GM21526 (cell line): ENCODE results near the gene IFIH1.

Source experiments
- ATAC-seq: cut with Tn5 transposase; IDR thresholded peaks from one replicate; pipeline ENCODE4 v1.9.1; 2021; ENCODE audit warnings: moderate library complexity; ENCODE audit not compliant: unreplicated experiment, low FRiP score

Gene IFIH1

DNA sequence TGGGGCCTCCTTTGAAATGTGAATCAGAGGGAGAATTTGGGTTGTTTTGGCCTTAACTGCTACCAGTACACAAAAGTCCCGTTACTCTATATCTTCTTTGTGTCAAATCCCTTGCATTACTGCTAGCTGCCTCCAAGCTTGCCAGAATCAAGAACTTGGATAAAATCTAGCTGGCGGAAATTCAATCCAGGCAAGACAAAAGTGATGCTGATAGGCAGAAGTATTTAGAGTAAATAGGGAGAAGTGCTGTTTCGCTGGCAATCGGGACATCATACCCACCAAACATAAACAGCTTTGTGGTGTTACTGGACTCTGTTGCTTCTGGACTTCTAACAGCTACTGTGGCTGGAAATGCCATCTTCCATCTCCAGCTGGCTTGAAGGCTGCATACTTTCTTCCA lies 2.5 kb downstream of the IFIH1 start:
- no peak for ATAC-seq

DNA sequence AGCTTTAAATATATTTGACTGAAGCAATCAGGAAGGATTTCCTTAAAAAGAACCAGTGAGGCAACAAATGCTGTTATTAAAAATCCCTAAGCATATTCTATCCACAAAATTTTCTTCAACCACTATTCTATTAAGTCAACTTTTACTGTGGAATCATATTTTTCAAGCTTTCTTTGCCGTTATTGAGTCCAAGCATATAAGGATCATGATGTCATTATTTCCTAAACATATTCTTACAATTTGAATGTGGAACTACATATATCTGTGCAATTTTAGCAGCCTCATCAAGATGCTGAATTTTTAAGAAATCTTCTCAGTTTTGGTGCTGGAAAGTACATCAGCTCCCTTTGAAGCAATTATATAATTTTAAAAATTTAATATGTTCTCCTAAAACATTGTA lies 5.6 kb downstream of the IFIH1 start:
- no peak for ATAC-seq

DNA sequence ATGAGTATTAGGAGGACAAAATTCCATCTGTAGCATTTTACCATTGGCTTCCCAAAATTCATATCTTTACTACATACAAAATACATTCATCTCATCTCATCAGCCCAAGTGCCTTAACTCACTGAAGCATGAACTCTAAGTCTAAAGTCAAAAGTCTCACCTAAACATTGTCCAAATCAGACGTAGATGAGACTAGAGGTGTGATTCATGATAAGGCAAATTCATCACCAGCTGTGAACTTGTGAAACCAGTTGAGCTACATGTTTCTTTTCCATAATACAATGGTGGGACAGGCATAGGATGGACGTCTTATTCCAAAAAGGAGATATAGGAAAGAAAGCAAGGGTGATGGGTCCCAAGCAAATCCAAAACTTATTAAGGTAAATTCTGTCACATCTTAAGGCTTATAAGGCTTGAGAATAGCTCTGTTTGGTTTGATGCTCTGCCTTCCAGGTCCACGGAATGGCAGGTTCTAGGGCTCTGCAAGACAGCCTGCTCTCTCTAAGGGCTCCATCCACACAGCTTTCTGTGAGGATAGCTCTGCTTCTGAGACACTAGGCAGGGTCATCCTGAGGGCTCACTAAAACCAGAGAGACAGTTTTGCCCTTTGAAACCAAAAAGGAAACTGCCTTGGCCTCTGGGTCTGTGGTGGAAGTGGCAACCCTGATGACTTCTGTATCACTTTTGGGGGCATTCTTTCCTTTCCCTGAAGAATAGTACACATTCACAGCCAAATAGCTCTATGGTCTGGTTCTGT lies 9.6 kb downstream of the IFIH1 start:
- ATAC-seq, result no peak

DNA sequence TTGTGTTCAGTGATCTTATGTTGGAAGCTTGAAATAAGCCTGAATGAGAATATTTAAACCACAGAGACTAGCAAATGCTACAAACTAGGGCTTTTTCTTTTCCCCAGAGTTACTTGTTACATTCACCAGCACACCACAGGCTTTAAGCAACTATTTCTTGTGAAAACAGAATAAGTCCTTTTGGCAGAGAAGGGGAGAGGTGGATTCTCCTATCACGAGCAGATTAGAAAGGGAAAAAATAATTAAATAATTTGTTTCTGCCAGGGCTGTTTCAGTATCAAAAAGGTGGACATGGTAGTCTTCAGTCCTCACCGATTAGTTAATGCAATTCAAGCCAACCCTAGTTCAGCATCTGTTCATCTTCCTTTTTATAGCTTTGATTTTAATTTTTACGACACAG lies 12.6 kb downstream of the IFIH1 start:
- no peak for ATAC-seq

DNA sequence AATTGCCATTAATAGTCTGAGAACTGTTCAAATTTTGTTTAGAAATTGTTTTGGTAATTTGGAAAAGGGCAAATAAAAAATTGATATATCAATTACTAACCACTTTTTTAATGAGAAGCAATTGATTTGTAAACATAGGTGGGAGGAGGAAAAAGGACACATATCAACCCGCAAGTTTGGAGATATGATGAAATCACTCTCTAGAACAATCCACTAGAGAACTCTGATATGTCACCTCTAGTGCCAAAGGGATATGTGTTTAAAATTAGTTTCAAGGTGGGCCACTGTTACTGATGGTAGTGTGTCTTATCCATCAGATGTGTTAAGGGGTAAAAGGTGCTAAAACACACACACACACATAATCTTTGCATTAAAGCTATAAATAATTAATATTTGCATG lies 16.6 kb downstream of the IFIH1 start:
- no peak for ATAC-seq

DNA sequence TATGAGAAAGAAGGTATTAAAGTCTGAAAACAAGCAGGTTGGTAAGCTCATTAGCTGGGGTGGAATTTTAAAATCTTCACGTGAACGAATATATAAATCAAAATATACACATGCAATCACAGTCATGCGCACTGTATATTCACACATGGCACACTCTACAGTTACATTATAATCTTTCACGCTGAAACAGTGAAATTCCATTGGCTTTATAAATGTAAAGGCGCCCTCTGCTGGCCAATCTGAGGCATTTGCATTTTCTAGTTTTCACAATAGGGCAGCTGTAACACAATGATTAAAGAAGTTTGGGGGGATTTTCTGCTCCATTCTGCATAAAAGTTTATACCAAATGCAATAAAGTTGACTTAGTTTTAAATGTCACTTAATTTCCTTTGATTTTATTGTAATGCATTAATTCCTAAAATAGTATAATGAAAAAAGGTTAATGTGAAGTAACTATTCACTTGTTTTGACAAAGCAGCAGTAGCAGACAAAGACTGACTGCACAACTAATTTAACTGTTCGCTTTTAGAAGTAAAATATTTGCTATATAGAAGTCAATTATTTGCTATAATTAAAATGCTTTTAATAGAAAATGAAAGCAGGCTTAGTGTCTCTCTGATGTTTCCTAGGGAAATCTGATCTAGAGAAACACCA lies 17.2 kb downstream of the IFIH1 start:
- peak; percentile 70 for ATAC-seq

DNA sequence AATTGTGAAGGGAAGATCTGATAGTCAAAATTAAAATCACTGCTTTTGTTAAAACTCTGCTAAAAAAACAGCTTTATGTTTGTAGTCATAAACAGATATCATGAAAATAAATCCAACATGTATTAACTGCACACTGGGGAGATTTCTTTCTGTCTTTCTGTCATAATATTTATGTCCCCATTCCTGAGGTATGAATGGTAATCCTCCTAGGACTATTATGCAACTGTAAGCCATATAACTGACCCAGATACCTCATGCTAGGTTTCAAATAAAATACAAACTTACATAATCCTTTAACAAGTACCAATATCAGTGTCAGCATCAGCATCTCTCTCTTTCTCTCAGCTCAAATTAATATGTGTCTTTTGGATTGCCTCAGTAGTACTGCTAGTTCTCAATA lies 18.2 kb downstream of the IFIH1 start:
- no peak for ATAC-seq

DNA sequence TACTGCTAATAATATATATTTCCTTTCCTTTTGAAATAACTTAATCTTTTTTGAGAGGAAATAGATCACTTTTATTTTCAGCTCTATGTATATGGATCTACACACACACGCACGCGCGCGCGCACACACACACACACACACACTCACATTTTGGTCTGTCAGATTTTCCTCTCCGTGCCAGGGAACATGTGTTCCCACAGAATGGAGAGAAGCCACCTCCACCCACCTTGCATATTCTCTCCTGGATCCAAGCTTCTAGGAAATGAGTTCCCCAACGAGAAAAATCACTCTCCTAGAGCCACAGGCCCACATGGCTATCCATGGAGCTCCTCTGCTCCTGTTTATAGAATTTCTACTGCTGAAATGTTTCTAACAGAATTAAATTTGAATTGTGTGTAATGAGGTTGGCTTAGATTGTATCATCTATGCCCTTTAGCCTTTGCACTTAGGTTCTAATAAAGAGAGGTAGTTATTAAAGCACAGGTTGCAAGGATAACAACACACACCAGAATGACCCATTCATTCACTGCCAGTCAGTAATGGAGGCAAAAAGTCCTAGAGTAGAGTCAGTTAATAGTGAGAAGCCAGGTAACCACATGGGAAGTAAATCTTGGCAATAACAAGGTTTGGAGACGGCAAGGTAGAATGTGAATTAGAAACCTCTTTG lies 19.7 kb downstream of the IFIH1 start:
- no peak for ATAC-seq

DNA sequence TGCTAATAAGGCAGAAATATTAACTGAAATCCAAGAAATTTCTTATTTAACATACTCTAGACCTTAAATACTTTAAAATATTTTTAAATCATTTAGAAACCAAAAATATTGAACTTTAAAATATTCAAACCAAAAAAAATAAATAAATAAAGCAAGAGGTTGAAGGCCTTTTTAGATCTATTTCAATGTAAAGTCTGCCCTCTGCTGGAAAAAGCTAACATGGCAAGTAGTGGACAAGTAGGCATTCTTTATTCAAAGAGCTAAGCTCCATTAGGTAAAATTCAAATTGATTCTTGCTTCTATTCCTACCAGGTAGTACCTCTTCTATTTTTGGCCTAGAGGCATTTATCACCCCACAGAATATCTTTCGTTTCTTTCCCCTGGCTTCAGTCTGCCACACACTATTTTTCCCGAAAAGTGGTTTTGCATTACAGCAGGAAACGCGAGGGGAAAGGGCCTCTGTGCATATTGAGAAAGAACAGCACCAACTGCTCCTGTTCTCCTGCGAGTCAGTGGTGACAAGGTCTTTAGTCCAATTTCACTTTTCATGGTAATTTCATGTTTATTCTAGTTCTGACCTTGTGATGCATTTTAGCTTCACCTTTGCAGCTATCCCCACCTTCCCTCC lies 20.4 kb downstream of the IFIH1 start:
- peak; percentile 61 for ATAC-seq

DNA sequence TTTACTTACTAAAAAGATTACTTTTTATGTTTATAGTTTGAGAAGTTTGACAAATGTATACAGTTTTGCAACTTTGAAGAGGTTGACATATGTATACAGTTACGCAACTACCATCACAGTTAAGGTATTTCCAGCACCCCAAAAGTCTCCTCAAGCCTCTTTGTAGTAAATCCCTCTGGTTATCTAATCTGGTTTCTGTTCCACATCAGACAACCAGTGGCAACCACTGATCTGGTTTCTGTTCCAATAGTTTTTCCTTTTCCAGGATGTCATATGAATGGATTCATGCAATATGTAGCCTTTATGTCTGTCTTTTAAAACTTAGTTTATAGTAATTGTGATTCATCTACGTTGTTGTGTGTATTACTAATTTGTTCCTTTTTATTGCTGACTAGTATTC lies 23.5 kb downstream of the IFIH1 start:
- ATAC-seq, result no peak

DNA sequence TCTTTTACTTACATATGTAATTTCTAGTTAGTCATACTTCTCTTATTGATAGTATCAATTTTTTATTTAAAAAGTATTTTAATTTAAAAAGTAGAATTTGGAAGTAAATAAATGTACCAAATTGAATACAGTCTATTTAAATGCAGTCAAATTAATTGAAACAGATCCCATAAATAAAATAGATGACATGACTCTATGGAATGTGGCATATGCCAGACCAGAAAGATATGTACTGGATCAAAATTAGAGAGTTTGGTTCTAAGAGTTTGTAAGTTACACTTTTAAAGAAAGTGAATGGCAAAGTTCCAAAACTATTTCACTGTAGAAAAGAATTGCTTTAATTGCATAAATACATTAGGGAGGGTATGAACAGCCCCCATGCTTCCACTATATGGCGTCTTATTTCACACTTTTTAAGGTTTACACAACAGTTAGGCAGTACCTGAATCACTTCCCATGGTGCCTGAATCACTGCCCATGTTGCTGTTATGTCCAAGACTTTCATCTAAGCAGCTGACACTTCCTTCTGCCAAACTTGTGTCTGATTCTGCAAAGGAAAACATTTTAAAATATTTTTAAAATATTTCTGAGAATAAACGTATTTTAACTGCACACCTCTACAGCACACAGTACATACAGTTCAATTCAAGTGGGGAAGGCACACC lies 25.2 kb downstream of the IFIH1 start:
- no peak for ATAC-seq

DNA sequence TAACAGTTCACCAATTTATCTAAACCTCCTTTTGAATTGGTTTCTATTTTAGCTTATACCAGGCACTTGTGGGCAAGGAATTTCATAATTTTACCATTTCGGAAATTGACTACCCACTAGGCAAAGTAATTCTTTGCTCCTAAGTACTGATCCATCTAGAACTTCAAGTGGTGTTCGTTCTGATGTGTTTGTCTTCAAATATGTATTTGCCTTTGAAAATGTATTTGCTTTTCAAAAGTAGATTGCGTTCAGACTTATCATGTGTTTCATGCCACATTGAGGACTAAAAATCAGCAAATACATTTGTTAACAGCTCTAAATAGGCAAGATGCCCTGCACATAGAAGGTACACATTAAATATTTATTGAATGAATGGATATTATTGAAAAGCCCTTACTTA lies 26.7 kb downstream of the IFIH1 start:
- ATAC-seq, result no peak

DNA sequence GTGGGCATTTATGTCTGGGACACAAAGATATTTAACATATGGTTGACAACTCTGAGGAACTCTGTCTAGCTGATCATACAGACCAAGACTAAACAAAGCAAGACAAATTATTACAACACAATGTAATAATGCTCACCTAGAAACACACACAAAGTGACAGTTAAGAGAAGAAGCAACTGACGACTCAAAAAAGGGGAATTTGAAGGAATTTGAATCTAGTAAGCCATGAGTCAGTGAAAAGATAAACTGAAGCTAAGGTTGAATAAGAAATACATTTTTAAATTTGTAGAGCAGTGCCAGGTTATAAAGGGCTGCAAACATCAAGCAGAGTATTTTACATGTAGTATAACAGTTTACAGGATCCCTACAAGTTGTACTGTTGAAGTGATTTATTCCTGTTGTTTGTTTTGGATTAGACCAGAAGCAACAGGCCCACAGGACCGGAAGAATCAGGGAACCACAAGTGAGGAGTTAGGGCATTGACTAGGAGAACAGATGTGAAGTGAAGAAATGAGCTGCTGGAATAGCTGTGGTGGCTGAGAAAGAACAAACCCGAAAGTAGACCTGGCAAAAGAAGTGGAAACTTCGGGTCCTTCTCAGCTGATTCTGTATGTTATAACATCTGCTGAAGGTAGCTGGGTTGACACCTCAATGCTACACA lies 35.6 kb downstream of the IFIH1 start:
- no peak for ATAC-seq

DNA sequence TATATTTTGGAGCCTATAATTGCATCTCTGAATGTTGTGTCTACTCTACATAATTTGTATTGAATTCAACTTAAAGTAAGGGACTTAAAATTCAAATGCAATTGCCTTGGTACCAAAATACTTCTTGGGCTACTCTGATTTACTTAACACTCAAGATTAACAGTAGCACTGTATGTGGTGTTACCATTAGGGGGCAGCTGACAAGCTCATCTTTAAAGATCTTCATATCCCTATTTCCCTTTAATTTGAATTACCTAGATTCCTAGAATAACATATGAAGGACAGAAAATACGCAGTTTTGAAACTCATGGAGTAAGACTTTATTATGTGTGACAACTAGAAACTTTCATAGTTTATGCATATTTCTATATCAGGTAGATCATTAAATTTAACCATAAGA lies 37.8 kb downstream of the IFIH1 start:
- ATAC-seq, result no peak

DNA sequence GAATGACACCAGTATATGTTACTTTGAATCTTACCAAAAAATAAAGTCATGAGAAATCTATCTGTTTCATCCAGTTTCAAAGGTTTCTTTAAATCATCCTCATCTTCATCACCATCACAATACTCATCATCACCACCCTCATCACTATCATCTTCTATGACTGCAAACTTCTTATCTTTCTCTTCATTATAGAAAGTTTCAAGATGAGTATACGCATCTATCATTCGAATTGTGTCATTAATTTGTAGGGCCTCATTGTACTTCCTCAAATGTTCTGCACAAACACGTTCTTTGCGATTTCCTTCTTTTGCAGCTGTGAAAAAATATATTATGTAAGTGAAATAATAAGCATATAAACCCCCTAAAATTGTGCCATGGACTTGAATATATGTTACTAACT lies 41.1 kb downstream of the IFIH1 start:
- ATAC-seq, result no peak

DNA sequence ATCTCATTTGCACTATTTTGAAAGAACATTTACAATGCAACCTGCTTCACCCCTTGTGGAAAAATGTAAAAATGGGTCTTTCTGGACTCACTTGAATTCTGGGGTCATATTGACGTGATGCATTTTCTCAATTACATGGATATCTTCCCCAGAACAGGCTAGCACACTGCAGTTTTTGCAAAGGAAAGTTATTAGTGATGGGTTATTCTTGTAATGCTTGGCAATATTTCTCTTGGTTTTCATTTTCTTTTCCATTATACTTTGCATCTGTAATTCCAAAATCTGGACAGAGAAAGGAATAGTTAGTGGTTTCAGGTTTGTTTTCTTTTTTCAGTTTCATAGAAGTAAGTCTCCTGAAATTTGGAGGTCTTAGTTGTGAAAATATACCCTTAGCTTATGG lies 50.5 kb downstream of the IFIH1 start:
- ATAC-seq, result no peak

DNA sequence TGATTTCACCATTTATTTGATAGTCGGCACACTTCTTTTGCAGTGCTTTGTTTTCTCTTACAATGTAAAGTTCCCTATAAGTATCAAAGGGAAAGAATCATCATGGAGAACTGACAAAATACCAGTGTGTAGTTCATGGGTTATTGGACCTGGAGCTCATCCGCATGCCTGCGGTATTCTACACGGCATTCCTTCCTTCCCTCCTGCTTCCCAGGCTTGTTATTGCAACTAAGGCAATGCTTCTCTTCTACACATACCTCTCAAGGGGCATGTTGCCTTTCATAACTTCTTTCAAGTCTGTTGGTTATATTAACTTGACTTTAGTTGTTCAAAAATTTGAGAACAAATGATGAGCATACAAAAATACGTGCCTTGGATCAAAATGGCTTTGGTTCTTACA lies 51.0 kb downstream of the IFIH1 start:
- no peak for ATAC-seq

DNA sequence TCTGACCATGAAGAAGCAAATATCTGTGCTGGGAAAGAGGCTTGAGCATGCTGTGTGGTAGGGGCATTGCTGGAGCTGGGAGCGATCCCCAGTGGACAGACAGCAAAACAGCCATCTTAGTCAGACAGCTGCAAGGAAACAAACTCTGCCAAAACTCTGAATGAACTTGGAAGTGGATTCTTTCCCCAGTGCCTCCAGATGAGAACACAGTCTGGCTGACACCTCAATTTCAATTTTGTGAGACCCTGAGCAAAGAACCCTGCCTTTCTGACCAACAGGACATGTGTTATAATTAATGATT lies 52.1 kb downstream of the IFIH1 start:
- ATAC-seq, result no peak

DNA sequence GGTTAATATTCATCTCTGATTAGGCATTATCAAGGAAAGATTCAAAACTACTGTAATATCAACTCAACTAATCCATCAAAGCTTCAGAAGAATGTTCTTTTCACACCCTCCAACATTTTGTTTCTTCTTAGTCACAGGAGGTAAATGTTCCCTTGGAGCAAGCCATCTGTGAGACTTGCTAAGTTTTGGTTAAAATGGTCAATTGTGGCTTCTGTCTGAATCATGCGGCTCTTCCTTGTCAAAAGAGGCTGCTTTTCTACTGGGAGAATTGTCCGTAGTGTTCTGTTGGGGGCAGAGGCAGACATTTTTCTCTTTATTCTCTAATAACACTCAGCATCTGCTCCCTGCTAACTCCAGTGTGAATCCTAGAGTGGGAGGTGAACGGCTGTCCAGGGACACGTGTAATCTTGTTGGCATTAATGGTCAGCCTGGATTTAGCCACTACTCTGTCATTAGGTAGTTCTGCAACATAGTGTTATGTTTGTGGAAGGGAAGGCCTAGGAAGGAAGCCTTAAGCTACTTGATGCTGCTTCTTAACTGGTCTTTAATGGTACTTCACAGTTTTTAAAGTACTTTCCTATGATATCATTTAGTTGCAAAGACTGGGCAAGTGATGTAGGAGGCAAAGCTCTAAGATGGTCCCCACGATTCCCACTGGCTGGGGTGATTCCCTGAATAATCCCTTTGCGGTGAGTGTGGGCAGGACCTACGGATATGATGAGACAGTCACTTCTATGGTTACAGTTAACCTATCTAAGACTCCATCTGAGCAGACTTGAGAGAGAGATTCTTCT lies 52.6 kb downstream of the IFIH1 start:
- no peak for ATAC-seq
